GM10266 (cell line): ENCODE data around the gene NDEL1.

Source experiments
- DNase-seq: peaks from one replicate; pipeline ENCODE4 v3.0.0; 2012; ENCODE audit errors: extremely low spot score
- CTCF ChIP-seq: IDR thresholded peaks from 2 replicates; pipeline ENCODE4 v1.5.1; 2012; ENCODE audit warnings: mild to moderate bottlenecking, low read depth; ENCODE audit not compliant: control insufficient read depth, insufficient read depth; ENCODE audit errors: missing control alignments

The NDEL1 gene

GRCh38 chr17:8430966-8431365, 4.7 kb upstream of the NDEL1 start:
- DNase-seq, result no peak
- TF ChIP-seq CTCF, result no peak

- DNase-seq, result peak; percentile 51
- no peak for TF ChIP-seq CTCF
Measured at GRCh38 chr17:8436169-8436843, 622 bp downstream of the NDEL1 start.

- TF ChIP-seq CTCF, result no peak
- DNase-seq, result no peak
Measured at GRCh38 chr17:8436844-8437171, 1.1 kb downstream of the NDEL1 start.

GRCh38 chr17:8438441-8438840, 2.8 kb downstream of the NDEL1 start:
- no peak for DNase-seq
- no peak for TF ChIP-seq CTCF

- no peak for TF ChIP-seq CTCF
- no peak for DNase-seq
Measured at GRCh38 chr17:8439681-8440080, 4.0 kb downstream of the NDEL1 start.

GRCh38 chr17:8441690-8442089, 6.0 kb downstream of the NDEL1 start:
- no peak for DNase-seq
- TF ChIP-seq CTCF, result no peak

- DNase-seq, result no peak
Measured at GRCh38 chr17:8442310-8442709, 6.6 kb downstream of the NDEL1 start.

More at GRCh38 chr17:8442310-8442709, 6.6 kb downstream of the NDEL1 start:
- TF ChIP-seq CTCF, result no peak
